COLO668 (cell line): Measurements from ENCODE around the gene FLYWCH2.

Source experiments
- DNase-seq: peaks from one replicate; lab custom pipeline; 2025; ENCODE audit not compliant: unreplicated experiment; lab: John Stamatoyannopoulos, UW

Gene FLYWCH2

GRCh38 chr16:2881783-2882649 lies 999 bp upstream of the FLYWCH2 start:
- DNase-seq = peak; percentile 49

DNA sequence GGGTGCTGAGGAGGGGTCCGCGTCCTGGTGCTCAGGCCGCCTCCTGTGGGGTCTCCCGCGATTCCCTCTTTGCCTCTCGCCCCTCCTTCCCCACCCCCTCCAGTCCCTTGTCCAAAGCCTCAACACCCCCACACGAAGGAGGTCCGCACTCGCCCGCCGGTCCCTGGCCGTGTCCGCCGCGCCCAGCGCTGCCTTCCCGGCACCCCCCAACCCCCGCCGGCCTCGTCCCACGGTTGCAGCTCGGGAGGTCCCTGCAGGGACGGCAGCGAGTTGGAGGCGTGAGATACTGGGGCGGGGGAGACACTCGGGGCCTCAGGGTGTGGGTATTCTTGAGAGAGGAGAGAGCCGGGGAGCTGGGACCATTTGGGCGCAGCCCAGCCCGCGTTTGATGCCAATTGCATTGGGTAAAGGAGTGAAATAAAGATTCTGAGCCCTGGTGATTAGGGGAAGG lies 468 bp downstream of the FLYWCH2 start:
- peak; percentile 33 for DNase-seq

- no peak for DNase-seq
Measured at GRCh38 chr16:2884041-2884451, 1.0 kb downstream of the FLYWCH2 start.

GRCh38 chr16:2894231-2894630 lies 11.2 kb downstream of the FLYWCH2 start:
- DNase-seq = no peak

DNA sequence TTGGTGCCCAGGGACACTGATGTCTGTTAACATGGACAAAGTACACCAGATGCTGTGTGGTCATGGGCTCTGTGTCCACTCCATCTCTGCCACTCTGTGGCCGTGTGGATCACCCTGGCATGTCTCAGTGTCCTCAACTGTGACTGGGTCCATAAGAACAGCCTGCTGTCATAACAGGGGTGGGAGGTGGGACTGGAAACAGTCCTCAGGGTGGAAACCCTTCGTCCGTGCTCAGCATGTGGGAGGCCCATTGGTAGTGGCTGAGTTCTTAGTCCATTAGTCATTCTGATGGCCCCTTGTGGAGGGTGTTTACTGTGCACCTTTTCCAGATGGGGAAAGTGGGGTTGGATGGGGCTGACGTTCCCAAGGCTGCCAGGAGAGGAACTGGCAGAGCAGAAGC lies 12.8 kb downstream of the FLYWCH2 start:
- no peak for DNase-seq

DNA sequence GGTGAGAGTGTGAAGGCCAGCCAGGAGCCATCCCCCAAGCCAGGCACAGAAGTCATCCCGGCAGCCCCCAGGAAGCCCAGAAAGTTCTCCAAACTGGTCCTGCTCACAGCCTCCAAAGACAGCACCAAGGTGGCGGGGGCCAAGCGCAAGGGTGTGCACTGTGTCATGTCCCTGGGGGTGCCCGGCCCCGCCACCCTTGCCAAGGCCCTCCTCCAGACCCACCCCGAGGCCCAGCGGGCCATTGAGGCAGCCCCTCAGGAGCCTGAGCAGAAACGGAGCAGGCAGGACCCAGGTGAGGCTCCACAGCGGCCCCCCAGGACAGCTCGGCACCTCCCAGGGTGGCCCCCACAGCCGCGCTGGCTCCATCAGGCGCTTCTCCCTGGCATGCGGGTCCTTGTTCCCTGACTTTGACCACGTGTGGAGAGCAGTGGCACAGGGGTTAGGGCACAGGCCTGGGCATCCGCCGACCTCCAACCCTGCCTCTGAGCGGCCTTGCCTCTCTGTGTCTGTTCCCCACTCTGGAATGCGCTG lies 13.5 kb downstream of the FLYWCH2 start:
- DNase-seq = no peak

DNA sequence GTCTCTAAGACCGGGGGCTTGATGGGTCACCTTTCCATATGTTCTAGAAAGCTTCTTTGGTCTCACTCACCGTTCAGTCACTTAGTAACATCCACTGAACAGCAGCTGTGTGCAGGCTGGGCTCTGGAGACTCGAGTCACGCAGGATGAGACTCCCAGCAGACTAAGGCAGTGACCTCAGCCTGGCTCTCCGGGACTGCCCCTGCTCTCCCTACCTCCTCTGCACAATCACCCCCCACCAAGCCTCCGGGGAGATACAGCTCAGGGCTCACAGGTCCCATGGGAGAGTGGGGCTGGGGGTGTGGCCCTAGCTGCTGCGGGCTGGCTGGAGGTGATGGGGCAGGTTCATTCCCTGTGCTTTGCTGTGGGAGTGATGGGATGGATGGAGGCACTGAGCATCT lies 14.1 kb downstream of the FLYWCH2 start:
- no peak for DNase-seq

GRCh38 chr16:2898831-2899563 lies 16.0 kb downstream of the FLYWCH2 start:
- peak; percentile 25 for DNase-seq

- no peak for DNase-seq
Measured at GRCh38 chr16:2899564-2900072, 16.6 kb downstream of the FLYWCH2 start.

- no peak for DNase-seq
Measured at GRCh38 chr16:2900526-2901075, 17.6 kb downstream of the FLYWCH2 start.

DNA sequence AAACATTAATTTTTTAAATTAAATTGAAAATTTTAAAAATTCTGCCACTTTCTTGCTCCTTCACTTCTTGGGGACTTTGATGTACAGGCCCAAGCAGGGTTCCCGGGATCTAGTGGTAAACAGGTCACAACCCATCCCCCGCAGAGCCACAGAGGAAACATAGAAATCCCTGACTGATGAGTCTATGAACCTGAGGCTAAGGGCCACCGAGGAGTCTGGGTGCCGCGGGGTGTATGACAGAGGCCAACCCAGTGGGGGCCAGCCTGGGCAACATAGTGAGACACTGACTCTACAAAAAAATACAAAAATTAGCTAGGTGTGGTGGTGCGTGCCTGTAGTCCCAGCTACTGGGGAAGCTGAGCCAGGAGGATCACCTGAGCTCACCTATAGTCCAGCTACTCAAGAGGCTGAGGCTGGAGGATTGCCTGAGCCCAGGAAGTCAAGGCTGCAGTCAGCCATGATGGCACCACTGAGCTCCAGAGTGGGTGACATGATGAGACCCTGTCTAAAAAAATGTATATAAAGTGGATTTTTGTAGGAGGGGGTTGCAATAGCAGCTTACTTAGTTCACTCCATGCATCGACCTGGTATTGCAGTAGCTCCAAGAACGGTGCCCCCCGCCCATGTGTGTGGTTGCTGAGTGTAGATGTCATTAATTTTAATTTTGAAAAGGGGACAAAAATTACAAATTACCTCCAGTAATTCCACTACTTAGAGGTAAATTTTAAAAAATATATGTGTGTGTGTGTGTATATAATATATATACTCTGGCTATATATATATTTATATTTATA lies 19.5 kb downstream of the FLYWCH2 start:
- DNase-seq = no peak

- DNase-seq = peak; percentile 84
Measured at GRCh38 chr16:2904100-2904921, 21.3 kb downstream of the FLYWCH2 start.

- no peak for DNase-seq
Measured at GRCh38 chr16:2904922-2905240, 21.9 kb downstream of the FLYWCH2 start.

- peak; percentile 99 for DNase-seq
Measured at GRCh38 chr16:2905241-2905987, 22.4 kb downstream of the FLYWCH2 start.

DNA sequence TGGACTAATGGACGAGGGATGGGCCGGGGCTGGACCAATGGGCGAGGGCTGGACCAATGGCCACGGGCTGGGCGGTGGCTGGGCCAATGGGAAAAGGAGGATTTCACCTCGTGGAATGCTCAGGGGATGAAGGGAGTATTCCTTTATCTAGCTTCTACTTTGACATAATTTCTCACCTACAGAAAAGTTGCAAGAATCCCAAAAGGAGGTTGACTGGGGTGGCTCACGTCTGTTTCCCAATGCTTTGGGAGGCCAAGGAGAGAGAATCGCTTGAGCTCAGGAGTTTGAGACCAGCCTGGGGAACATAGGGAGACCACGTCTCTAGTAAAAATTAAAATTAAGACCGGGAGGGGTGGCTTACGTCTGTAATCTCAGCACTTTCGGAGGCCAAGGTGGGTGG lies 23.0 kb downstream of the FLYWCH2 start:
- no peak for DNase-seq

DNA sequence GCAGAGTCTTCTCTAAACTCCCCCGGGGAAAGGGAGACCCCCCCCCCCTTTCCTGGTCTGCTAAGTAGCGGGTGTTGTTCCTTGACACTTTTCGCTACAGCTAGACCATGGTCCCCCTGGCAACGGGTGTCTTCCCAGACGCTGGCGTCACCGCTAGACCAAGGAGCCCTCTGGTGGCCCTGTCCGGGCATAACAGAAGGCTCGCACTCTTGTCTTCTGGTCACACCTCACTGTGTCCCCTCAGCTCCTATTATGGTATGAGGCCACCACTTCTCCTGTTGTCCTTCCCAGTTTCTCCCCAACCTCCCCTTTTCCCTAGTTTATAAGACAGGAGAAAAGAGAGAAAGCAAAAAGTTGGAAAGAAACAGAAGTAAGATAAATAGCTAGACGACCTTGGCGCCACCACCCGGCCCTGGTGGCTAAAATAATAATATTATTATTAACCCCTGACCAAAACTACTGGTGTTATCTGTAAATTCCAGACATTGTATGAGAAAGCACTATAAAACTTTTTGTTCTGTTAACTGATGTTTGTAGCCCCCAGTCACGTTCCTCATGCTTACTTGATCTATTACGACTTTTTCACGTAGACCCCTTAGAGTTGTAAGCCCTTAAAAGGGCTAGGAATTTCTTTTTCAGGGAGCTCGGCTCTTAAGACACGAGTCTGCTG lies 24.2 kb downstream of the FLYWCH2 start:
- DNase-seq = peak; percentile 52

DNA sequence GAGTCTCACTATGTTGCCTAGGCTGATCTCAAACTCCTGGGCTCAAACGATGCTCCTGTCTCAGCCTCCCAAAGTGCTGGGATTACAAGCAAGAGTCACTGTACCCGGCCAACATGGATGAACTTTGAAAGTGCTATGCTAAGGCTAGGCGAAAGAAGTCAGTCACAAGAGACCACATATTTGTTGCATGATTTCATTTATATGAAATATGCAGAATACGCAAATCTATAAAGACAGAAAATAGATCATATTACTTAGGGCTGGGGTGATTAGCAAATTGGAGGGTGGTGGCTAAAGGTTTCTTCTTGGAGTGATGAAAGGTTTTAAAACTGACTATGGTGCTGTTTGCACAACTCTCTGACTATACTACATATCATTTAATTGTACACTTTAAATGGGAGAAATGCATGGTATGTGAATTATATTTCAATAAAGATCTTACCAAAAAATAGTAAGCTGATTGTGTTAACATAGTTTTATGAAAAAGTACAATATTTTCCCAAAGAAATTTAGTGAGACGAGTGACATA lies 27.5 kb downstream of the FLYWCH2 start:
- no peak for DNase-seq

GRCh38 chr16:2911638-2912329 lies 28.8 kb downstream of the FLYWCH2 start, which contains the start of gene FLYWCH1:
TSS of gene FLYWCH1 (plus strand) at chr16:2911931. CDS start at chr16:2929686, 17,755 bp downstream.
- DNase-seq = peak; percentile 99
